Gastrocnemius medialis (tissue), 4 donors: ENCODE data around the gene RAD23A. TPM values are rescaled to one million over a fixed set of nuclear protein-coding genes. Genes with fewer than 3 reads are reported as not detected.
"Not testable (repeated sequence)": the region's sequence is repeated elsewhere in the genome, so short reads cannot be mapped to it uniquely, and the experiment has no call there.

Experiments used
- ATAC-seq, 2 donors: fragments of 150-250 bp; one replicate each; pipeline ENCODE4 v1.9.1; 2016
- DNase-seq, 2 donors: peaks; one replicate each; pipeline ENCODE4 v3.0.0-alpha.2; 2019
- H3K27ac ChIP-seq, 4 donors: fragments of 200-600 bp; sonication (generic); 1 replicate in 1 of 4; 2 replicates in 3 of 4; pipeline ENCODE4 v1.5.1; 2016 to 2018; ENCODE audit warnings: mild to moderate bottlenecking in 2 of 4, moderate library complexity in 1 of 4
- H3K27me3 ChIP-seq, 3 donors: fragments of 200-600 bp; sonication (generic) in 2 of 3; 1 replicate in 1 of 3; 2 replicates in 2 of 3; pipeline versions ENCODE4 v1.5.1 to v1.6.0; 2016 to 2019; ENCODE audit warnings: mild to moderate bottlenecking in 1 of 3, moderate library complexity in 1 of 3
- H3K36me3 ChIP-seq, 2 donors: fragments of 200-600 bp; sonication (generic) in 1 of 2; one replicate each; pipeline ENCODE4 v1.5.1; 2017 to 2018
- H3K4me1 ChIP-seq, 2 donors: fragments of 200-600 bp; sonication (generic) in 1 of 2; one replicate each; pipeline ENCODE4 v1.5.1; 2016 to 2017; ENCODE audit warnings: mild to moderate bottlenecking in 2 of 2
- H3K4me3 ChIP-seq, 4 donors: fragments of 200-600 bp; sonication (generic) in 3 of 4; 1 replicate in 1 of 4; 2 replicates in 3 of 4; pipeline ENCODE4 v1.5.1; 2016 to 2019; ENCODE audit warnings: mild to moderate bottlenecking in 2 of 4
- H3K9me3 ChIP-seq, 3 donors: fragments of 200-600 bp; sonication (generic) in 2 of 3; 1 replicate in 1 of 3; 2 replicates in 2 of 3; pipeline ENCODE4 v1.5.1; 2016 to 2019
- CTCF ChIP-seq, 5 experiments: fragments of 450-650 bp in 3 of 5; fragments of 200-600 bp in 2 of 5; sonication (generic) in 2 of 5; IDR thresholded peaks in 4 of 5; conservative IDR thresholded peaks in 1 of 5; 1 replicate in 4 of 5; 2 replicates in 1 of 5; pipeline ENCODE4 v1.5.1; 2016 to 2019; ENCODE audit warnings: antibody characterized with exemption in 5 of 5, mild to moderate bottlenecking in 3 of 5, moderate library complexity in 3 of 5
- POLR2A ChIP-seq, 2 donors: fragments of 450-650 bp; IDR thresholded peaks; one replicate each; pipeline ENCODE4 v1.6.1; 2017; ENCODE audit warnings: antibody characterized with exemption in 2 of 2, mild to moderate bottlenecking in 2 of 2, moderate library complexity in 2 of 2
- in situ Hi-C, 4 donors: fragments of 200-750 bp; cut with MboI; loops; one replicate each; pipeline versions ENCODE4 v1.15.0 to v1.8.0; 2017; ENCODE audit warnings: low sequenced_read_pairs in 4 of 4
- intact Hi-C: fragments of 100-400 bp; cut with DNase I; formaldehyde crosslinking; loops from one replicate; pipeline ENCODE4 v1.15.1; 2023; ENCODE audit warnings: low total_unique reads
- total RNA-seq, 4 donors: library from RNA; depleted of rRNA; stranded (reverse); fragments of >200 nt; gene quantifications; one replicate each; pipeline versions ENCODE4 v1.1.0 to v1.2.3, GENCODE V29; 2016

The RAD23A gene
- total RNA-seq, 4 donors from 2014 or later: 618 to 949 (median 780) TPM

GRCh38 chr19:12953799-12954611 is 8.3 kb downstream of the RAD23A start:
- peaks cover 0 to 49% of the 10 kb centered on the region in 2 donors for H3K36me3 ChIP-seq
- in situ Hi-C loops: loop anchor here in 1 of 4 donors (25.0 kb wide), 1 partner anchor 308 kb away; no protein-coding TSS in a partner anchor
- peak overlapping the region; percentile 45 to 96 (median 94) for H3K27ac ChIP-seq
- peaks cover 49 to 50% of the 10 kb centered on the region in 2 donors for H3K4me1 ChIP-seq
- ATAC-seq (no peak), DNase-seq (no peak)
- no peaks in the 10 kb centered on the region for H3K27me3 ChIP-seq
- intact Hi-C loops: no loop called here
- no peak for TF ChIP-seq CTCF (IDR thresholded peaks at IDR 0.05 in 4 of 5, conservative IDR thresholded peaks at IDR 0.05 in 1 of 5)
- no peak for TF ChIP-seq POLR2A (IDR thresholded peaks at IDR 0.05)
- no peaks in the 10 kb centered on the region for H3K9me3 ChIP-seq
- H3K4me3 ChIP-seq: no peak overlapping the region

GRCh38 chr19:12954612-12954962 is 8.9 kb downstream of the RAD23A start:
- Histone ChIP-seq H3K27ac (peak overlapping the region; percentile 92 to 96 (median 94)), H3K27me3 (no peaks in the 10 kb centered on the region), H3K4me3 (no peak overlapping the region), H3K4me1 (peaks cover 43 to 45% of the 10 kb centered on the region in 2 donors), H3K9me3 (no peaks in the 10 kb centered on the region), H3K36me3 (peaks cover 0 to 44% of the 10 kb centered on the region in 2 donors)
- TF ChIP-seq POLR2A (IDR thresholded peaks at IDR 0.05) (no peak), CTCF (IDR thresholded peaks at IDR 0.05 in 4 of 5, conservative IDR thresholded peaks at IDR 0.05 in 1 of 5) (no peak)
- DNase-seq: no peak
- no peak for ATAC-seq
- in situ Hi-C loops: loop anchor here in 1 of 4 donors (25.0 kb wide), 1 partner anchor 308 kb away; no protein-coding TSS in a partner anchor
- intact Hi-C loops: no loop called here

GRCh38 chr19:12955575-12955974 is 9.9 kb downstream of the RAD23A start:
- Histone ChIP-seq H3K27ac (peak overlapping the region; percentile 92 to 96 (median 94)), H3K4me1 (peaks cover 38 to 39% of the 10 kb centered on the region in 2 donors), H3K4me3 (peak overlapping the region in 3 of 4 donors; percentile 89 to 95 (median 93)), H3K36me3 (peaks cover 0 to 34% of the 10 kb centered on the region in 2 donors)
- H3K9me3 ChIP-seq, intact Hi-C loops, ATAC-seq, H3K27me3 ChIP-seq, DNase-seq: not testable (repeated sequence)
- in situ Hi-C loops: loop anchor here in 1 of 4 donors (25.0 kb wide), 1 partner anchor 307 kb away; no protein-coding TSS in a partner anchor

- peaks cover 38 to 39% of the 10 kb centered on the region in 2 donors for H3K4me1 ChIP-seq
- H3K27ac ChIP-seq: peak overlapping the region; percentile 92 to 96 (median 94)
- intact Hi-C loops: no loop called here
Observed at GRCh38 chr19:12955996-12956395, 10.3 kb downstream of the RAD23A start.

More at GRCh38 chr19:12955996-12956395, 10.3 kb downstream of the RAD23A start:
- TF ChIP-seq CTCF (IDR thresholded peaks at IDR 0.05 in 4 of 5, conservative IDR thresholded peaks at IDR 0.05 in 1 of 5) (no peak), POLR2A (IDR thresholded peaks at IDR 0.05) (no peak)
- Histone ChIP-seq H3K36me3 (peaks cover 0 to 30% of the 10 kb centered on the region in 2 donors), H3K4me3 (peak overlapping the region; percentile 82 to 95 (median 91)), H3K27me3 (no peaks in the 10 kb centered on the region), H3K9me3 (no peaks in the 10 kb centered on the region)
- ATAC-seq (no peak), DNase-seq (no peak)
- in situ Hi-C loops: loop anchor here in 1 of 4 donors (25.0 kb wide), 1 partner anchor 306 kb away; no protein-coding TSS in a partner anchor
